Coronary artery (tissue), 2 donors: Measurements from ENCODE around the gene ZNF184.

Experiments
- DNase-seq: peaks from one replicate; pipeline ENCODE4 v3.0.0-alpha.2; 2017; ENCODE audit warnings: low spot score
- H3K27ac ChIP-seq, 2 donors: fragments of 200-600 bp; sonication (generic); one replicate each; pipeline ENCODE4 v1.5.1; 2016 to 2019
- H3K4me3 ChIP-seq: fragments of 200-600 bp; sonication (generic); 2 replicates; pipeline ENCODE4 v1.5.1; 2016; ENCODE audit warnings: mild to moderate bottlenecking, moderate library complexity
- CTCF ChIP-seq: fragments of 200-600 bp; sonication (generic); IDR thresholded peaks from one replicate; pipeline ENCODE4 v1.5.1; 2019; ENCODE audit warnings: antibody characterized with exemption

Gene ZNF184

DNA sequence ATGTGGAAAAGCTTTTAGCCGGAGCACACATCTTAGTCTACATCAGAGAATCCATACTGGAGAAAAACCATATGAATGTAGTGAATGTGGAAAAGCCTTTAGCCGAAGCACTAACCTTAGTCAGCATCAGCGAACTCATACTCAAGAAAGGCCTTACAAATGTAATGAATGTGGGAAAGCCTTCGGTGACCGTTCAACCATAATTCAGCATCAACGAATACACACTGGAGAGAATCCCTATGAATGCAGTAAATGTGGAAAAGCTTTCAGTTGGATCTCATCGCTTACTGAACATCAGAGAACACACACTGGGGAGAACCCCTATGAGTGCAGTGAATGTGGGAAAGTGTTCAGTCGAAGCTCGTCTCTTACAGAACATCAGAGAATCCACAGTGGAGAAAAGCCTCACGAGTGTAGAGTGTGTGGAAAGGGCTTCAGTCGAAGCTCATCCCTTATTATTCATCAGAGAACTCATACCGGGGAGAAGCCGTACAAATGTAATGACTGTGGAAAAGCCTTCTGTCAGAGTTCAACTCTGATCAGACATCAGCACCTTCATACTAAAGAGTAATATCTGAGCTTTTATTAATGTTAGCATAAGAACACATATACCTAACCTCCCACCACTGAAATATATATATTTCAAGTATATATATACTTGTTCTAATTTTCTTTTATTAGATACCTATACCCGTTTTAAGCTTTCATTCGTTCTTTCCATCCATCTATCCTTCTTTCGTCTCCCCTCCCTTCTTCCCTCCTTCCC, 71.8 kb downstream of the ZNF184 start:
- Histone ChIP-seq H3K4me3 (no peak overlapping the region), H3K27ac (no peak overlapping the region)
- no peak for DNase-seq
- no peak for TF ChIP-seq CTCF
